Natural killer cell (primary cell): ENCODE data around the gene PAFAH1B1. TPM values are rescaled to one million over a fixed set of nuclear protein-coding genes. Genes with fewer than 3 reads are reported as not detected.

Source experiments
- ATAC-seq, 3 donors: fragments of 150-1000 bp in 2 of 3; fragments of 200-7000 bp in 1 of 3; cut with Tn5 transposase; 1 replicate in 1 of 3; 2 replicates in 2 of 3; pipeline ENCODE4 v1.10.0; 2021; ENCODE audit warnings: mild to moderate bottlenecking in 2 of 3, moderate library complexity in 2 of 3
- DNase-seq, 2 donors: peaks; one replicate each; pipeline versions ENCODE4 v3.0.0 to v3.0.0-alpha.2; 2013 to 2021; ENCODE audit warnings: mixed read lengths in 1 of 2
- H3K27ac ChIP-seq: one replicate; pipeline ENCODE4 v1.5.1; 2013; ENCODE audit warnings: mild to moderate bottlenecking, low read length
- H3K27me3 ChIP-seq: one replicate; pipeline ENCODE4 v1.6.1; 2013; ENCODE audit warnings: low read length; ENCODE audit not compliant: control insufficient read depth, insufficient read depth
- H3K36me3 ChIP-seq: one replicate; pipeline ENCODE4 v1.6.1; 2013; ENCODE audit warnings: low read length; ENCODE audit not compliant: control insufficient read depth, insufficient read depth
- H3K4me1 ChIP-seq: one replicate; pipeline ENCODE4 v1.6.1; 2013; ENCODE audit warnings: low read length; ENCODE audit not compliant: control insufficient read depth, insufficient read depth
- H3K4me3 ChIP-seq: one replicate; pipeline ENCODE4 v1.5.1; 2013; ENCODE audit warnings: low read length
- H3K9me3 ChIP-seq: one replicate; pipeline ENCODE4 v1.6.1; 2013; ENCODE audit warnings: low read length; ENCODE audit not compliant: control insufficient read depth, insufficient read depth
- H3K27ac Mint-ChIP-seq, 2 donors: one replicate each; pipeline ENCODE4 v1.8.0; 2022; ENCODE audit warnings: mild to moderate bottlenecking in 2 of 2, mixed read lengths in 2 of 2, moderate library complexity in 1 of 2
- H3K27me3 Mint-ChIP-seq, 2 donors: one replicate each; pipeline ENCODE4 v1.8.0; 2022; ENCODE audit warnings: low read depth in 2 of 2, mixed read lengths in 2 of 2
- H3K36me3 Mint-ChIP-seq: one replicate; pipeline ENCODE4 v1.8.0; 2022; ENCODE audit warnings: mixed read lengths
- H3K4me1 Mint-ChIP-seq, 2 donors: one replicate each; pipeline ENCODE4 v1.8.0; 2022; ENCODE audit warnings: mixed read lengths in 2 of 2
- H3K4me3 Mint-ChIP-seq: one replicate; pipeline ENCODE4 v1.8.0; 2022; ENCODE audit warnings: mild to moderate bottlenecking, moderate library complexity, mixed read lengths
- H3K9me3 Mint-ChIP-seq, 2 donors: one replicate each; pipeline ENCODE4 v1.8.0; 2022; ENCODE audit warnings: mixed read lengths in 2 of 2
- CTCF ChIP-seq: fragments of 200-600 bp; IDR thresholded peaks from one replicate; pipeline ENCODE4 v1.8.0; 2022; ENCODE audit warnings: antibody characterized with exemption
- WGBS: methylation state at CpG from one replicate; pipeline ENCODE4 v1.1.7; 2013; ENCODE audit warnings: missing lambda C conversion rate; ENCODE audit not compliant: insufficient coverage; 5-methylcytosine and 5-hydroxymethylcytosine counted together
- intact Hi-C: fragments of 100-400 bp; cut with micrococcal nuclease; formaldehyde crosslinking; loops from one replicate; pipeline ENCODE4 v1.14.2; 2022
- total RNA-seq, 4 donors: library from RNA; stranded (reverse); fragments of 120-200 nt in 1 of 4; gene quantifications; one replicate each; pipeline versions ENCODE4 v1.2.3 to v1.2.4, GENCODE V29; 2013 to 2022

The PAFAH1B1 gene
- total RNA-seq, 3 donors from 2014 or later (not counting 1 experiment from before 2014, with no cell fraction given) = 138 to 176 (median 165) TPM

- intact Hi-C loops = no loop called here
- no peaks in the 10 kb centered on the region for H3K9me3 Mint-ChIP-seq
- Histone ChIP-seq H3K9me3 (no peaks in the 10 kb centered on the region), H3K4me1 (peaks cover 8% of the 10 kb centered on the region), H3K27ac (no peak overlapping the region), H3K27me3 (peaks cover 7% of the 10 kb centered on the region), H3K4me3 (no peak overlapping the region), H3K36me3 (no peaks in the 10 kb centered on the region)
- DNase-seq = no peak
- peaks cover 9 to 14% of the 10 kb centered on the region in 2 donors for H3K27me3 Mint-ChIP-seq
- H3K4me3 Mint-ChIP-seq = no peak overlapping the region
- no peaks in the 10 kb centered on the region for H3K4me1 Mint-ChIP-seq
- no peaks in the 10 kb centered on the region for H3K36me3 Mint-ChIP-seq
- H3K27ac Mint-ChIP-seq = no peak overlapping the region
- 76% methylated on average over 10 of the region's 10 CpGs for WGBS
- TF ChIP-seq CTCF = no peak
- ATAC-seq = no peak
Observed at GRCh38 chr17:2722611-2723010, 129.2 kb downstream of the PAFAH1B1 start.

- H3K9me3 ChIP-seq = no peaks in the 10 kb centered on the region
- ATAC-seq (no peak), DNase-seq (no peak)
- no peak overlapping the region for H3K4me3 ChIP-seq
- Mint-ChIP-seq H3K27ac (no peak overlapping the region), H3K4me3 (peak overlapping the region; percentile 42), H3K36me3 (no peaks in the 10 kb centered on the region), H3K9me3 (no peaks in the 10 kb centered on the region), H3K4me1 (no peaks in the 10 kb centered on the region), H3K27me3 (peaks cover 9 to 14% of the 10 kb centered on the region in 2 donors)
- no peak for TF ChIP-seq CTCF
- peaks cover 8% of the 10 kb centered on the region for H3K4me1 ChIP-seq
- peaks cover 7% of the 10 kb centered on the region for H3K27me3 ChIP-seq
- 81% methylated on average over 14 of the region's 18 CpGs for WGBS
- H3K27ac ChIP-seq = no peak overlapping the region
- intact Hi-C loops = no loop called here
- H3K36me3 ChIP-seq = no peaks in the 10 kb centered on the region
Observed at GRCh38 chr17:2723505-2723996, 130.1 kb downstream of the PAFAH1B1 start.

- Mint-ChIP-seq H3K27ac (no peak overlapping the region), H3K4me1 (no peaks in the 10 kb centered on the region), H3K4me3 (no peak overlapping the region), H3K9me3 (no peaks in the 10 kb centered on the region), H3K27me3 (peaks cover 9 to 14% of the 10 kb centered on the region in 2 donors), H3K36me3 (no peaks in the 10 kb centered on the region)
- TF ChIP-seq CTCF = no peak
- no peak overlapping the region for H3K27ac ChIP-seq
- H3K9me3 ChIP-seq = no peaks in the 10 kb centered on the region
- 3% methylated on average over 96 of the region's 98 CpGs for WGBS
- H3K4me3 ChIP-seq = no peak overlapping the region
- peaks cover 8% of the 10 kb centered on the region for H3K4me1 ChIP-seq
- no peaks in the 10 kb centered on the region for H3K36me3 ChIP-seq
- intact Hi-C loops = no loop called here
- DNase-seq = no peak
- ATAC-seq = peak in 2 of 3 donors; percentile 8 to 21
- H3K27me3 ChIP-seq = peaks cover 7% of the 10 kb centered on the region
Observed at GRCh38 chr17:2723997-2724783, 130.7 kb downstream of the PAFAH1B1 start.
